SK-N-SH treated with all-trans-retinoic acid at 6 μM for 48 hours (cell line): ENCODE measurements around the gene ZNF689.

Experiments used
- CSDC2 ChIP-seq: fragments of 250-450 bp; sonication (Bioruptor Pico); IDR thresholded peaks from 2 replicates; pipeline ENCODE4 v1.5.0; 2020; ENCODE audit warnings: mild to moderate bottlenecking, moderate library complexity
- ESRRG ChIP-seq: fragments of 250-450 bp; sonication (Bioruptor Pico); IDR thresholded peaks from 2 replicates; pipeline ENCODE4 v1.6.1; 2021; ENCODE audit warnings: mild to moderate bottlenecking
- GLIS3 ChIP-seq: fragments of 250-450 bp; sonication (Bioruptor Pico); IDR thresholded peaks from 2 replicates; pipeline ENCODE4 v1.5.0; 2020; ENCODE audit warnings: mild to moderate bottlenecking, moderate library complexity
- RARB ChIP-seq: fragments of 250-450 bp; sonication (Bioruptor Pico); IDR thresholded peaks from 2 replicates; pipeline ENCODE4 v1.8.0; 2021; ENCODE audit warnings: mild to moderate bottlenecking, moderate library complexity
- ZC3H10 ChIP-seq: fragments of 250-450 bp; sonication (Bioruptor Pico); IDR thresholded peaks from 2 replicates; pipeline ENCODE4 v1.5.1; 2021; ENCODE audit warnings: mild to moderate bottlenecking, moderate library complexity
- ZNF565 ChIP-seq: fragments of 450-650 bp; formaldehyde crosslinking; conservative IDR thresholded peaks from 2 replicates; pipeline ENCODE4 v1.5.0; 2020; ENCODE audit warnings: low read depth, mild to moderate bottlenecking, moderate library complexity
- ZNF8 ChIP-seq: fragments of 450-650 bp; formaldehyde crosslinking; IDR thresholded peaks from 2 replicates; pipeline ENCODE4 v1.5.0; 2020; ENCODE audit warnings: mild to moderate bottlenecking, moderate library complexity
- TF ChIP-seq, protein P1 (sequence below): fragments of 250-450 bp; sonication (Bioruptor Pico); IDR thresholded peaks from 2 replicates; pipeline ENCODE4 v1.8.0; 2021; ENCODE audit warnings: low read depth, mild to moderate bottlenecking, moderate library complexity, borderline replicate concordance
- TF ChIP-seq, protein P2 (sequence below): fragments of 250-450 bp; sonication (Bioruptor Pico); IDR thresholded peaks from 2 replicates; pipeline ENCODE4 v1.5.1; 2021; ENCODE audit warnings: mild to moderate bottlenecking, moderate library complexity
- TF ChIP-seq, protein P3 (sequence below): fragments of 250-450 bp; sonication (Bioruptor Pico); IDR thresholded peaks from 2 replicates; pipeline ENCODE4 v1.8.0; 2020; ENCODE audit warnings: mild to moderate bottlenecking, moderate library complexity, borderline replicate concordance

DNA sequence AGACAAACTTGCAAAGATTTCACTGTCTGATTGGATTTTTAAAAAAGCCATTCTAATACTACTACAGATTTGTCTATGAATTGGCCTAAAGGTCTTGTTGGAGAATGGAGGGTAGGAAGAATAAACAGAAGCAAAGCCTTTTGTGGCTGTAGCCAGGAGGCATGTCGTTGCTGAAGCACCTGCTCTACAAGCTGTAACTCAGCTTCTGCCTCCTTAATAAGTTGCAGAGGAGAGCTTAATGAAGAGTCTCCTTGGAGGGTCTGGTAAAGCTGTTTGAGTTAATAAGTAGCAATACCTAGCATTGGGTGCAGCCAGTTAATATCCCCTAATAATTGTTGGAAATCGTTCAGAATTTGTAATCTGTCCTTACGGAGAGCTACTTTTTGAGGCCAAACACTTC lies 10.0 kb upstream of the ZNF689 start:
- TF ChIP-seq ZC3H10 (no peak), ESRRG (CRISPR knock-in tag) (no peak), RARB (no peak), ZNF565 (CRISPR knock-in tag) (no peak), GLIS3 (CRISPR knock-in tag) (no peak), CSDC2 (no peak), ZNF8 (CRISPR knock-in tag) (no peak)
- TF ChIP-seq, protein P1, sequence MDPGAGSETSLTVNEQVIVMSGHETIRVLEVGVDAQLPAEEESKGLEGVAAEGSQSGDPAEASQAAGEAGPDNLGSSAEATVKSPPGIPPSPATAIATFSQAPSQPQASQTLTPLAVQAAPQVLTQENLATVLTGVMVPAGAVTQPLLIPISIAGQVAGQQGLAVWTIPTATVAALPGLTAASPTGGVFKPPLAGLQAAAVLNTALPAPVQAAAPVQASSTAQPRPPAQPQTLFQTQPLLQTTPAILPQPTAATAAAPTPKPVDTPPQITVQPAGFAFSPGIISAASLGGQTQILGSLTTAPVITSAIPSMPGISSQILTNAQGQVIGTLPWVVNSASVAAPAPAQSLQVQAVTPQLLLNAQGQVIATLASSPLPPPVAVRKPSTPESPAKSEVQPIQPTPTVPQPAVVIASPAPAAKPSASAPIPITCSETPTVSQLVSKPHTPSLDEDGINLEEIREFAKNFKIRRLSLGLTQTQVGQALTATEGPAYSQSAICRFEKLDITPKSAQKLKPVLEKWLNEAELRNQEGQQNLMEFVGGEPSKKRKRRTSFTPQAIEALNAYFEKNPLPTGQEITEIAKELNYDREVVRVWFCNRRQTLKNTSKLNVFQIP, result no peak
- TF ChIP-seq, protein P2, sequence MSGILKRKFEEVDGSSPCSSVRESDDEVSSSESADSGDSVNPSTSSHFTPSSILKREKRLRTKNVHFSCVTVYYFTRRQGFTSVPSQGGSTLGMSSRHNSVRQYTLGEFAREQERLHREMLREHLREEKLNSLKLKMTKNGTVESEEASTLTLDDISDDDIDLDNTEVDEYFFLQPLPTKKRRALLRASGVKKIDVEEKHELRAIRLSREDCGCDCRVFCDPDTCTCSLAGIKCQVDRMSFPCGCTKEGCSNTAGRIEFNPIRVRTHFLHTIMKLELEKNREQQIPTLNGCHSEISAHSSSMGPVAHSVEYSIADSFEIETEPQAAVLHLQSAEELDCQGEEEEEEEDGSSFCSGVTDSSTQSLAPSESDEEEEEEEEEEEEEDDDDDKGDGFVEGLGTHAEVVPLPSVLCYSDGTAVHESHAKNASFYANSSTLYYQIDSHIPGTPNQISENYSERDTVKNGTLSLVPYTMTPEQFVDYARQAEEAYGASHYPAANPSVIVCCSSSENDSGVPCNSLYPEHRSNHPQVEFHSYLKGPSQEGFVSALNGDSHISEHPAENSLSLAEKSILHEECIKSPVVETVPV, result no peak
- TF ChIP-seq, protein P3, sequence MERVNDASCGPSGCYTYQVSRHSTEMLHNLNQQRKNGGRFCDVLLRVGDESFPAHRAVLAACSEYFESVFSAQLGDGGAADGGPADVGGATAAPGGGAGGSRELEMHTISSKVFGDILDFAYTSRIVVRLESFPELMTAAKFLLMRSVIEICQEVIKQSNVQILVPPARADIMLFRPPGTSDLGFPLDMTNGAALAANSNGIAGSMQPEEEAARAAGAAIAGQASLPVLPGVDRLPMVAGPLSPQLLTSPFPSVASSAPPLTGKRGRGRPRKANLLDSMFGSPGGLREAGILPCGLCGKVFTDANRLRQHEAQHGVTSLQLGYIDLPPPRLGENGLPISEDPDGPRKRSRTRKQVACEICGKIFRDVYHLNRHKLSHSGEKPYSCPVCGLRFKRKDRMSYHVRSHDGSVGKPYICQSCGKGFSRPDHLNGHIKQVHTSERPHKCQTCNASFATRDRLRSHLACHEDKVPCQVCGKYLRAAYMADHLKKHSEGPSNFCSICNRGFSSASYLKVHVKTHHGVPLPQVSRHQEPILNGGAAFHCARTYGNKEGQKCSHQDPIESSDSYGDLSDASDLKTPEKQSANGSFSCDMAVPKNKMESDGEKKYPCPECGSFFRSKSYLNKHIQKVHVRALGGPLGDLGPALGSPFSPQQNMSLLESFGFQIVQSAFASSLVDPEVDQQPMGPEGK (CRISPR knock-in tag), result no peak
